Measurements from ENCODE around the gene TP73. TPM values are rescaled to one million over a fixed set of nuclear protein-coding genes. Genes with fewer than 3 reads are reported as not detected.

The TP73 gene
- total RNA-seq, 3 donors from 2014 or later (not counting 1 experiment from before 2014, with no cell fraction given) = 0.28 to 0.50 (median 0.39) TPM

GRCh38 chr1:3679098-3679555 is 26.8 kb downstream of the TP73 start:
- Histone ChIP-seq H3K27ac (ENCODE audit: low read length) (no peak overlapping the region), H3K4me3 (ENCODE audit: low read length) (no peak overlapping the region), H3K9me3 (ENCODE audit: control insufficient read depth, insufficient read depth, low read length) (no peaks in the 10 kb centered on the region), H3K36me3 (ENCODE audit: control insufficient read depth, insufficient read depth, low read length) (no peaks in the 10 kb centered on the region), H3K4me1 (ENCODE audit: control insufficient read depth, insufficient read depth, low read length) (peaks cover 30% of the 10 kb centered on the region), H3K27me3 (ENCODE audit: control insufficient read depth, insufficient read depth, low read length) (no peaks in the 10 kb centered on the region)
- H3K27me3 Mint-ChIP-seq (ENCODE audit: low read depth in 2 of 2) = peaks cover 0 to 11% of the 10 kb centered on the region in 2 donors
- H3K9me3 Mint-ChIP-seq = no peaks in the 10 kb centered on the region
- no peak overlapping the region for H3K4me3 Mint-ChIP-seq
- intact Hi-C loops (cut with micrococcal nuclease) = no loop called here
- WGBS (ENCODE audit: insufficient coverage) = 47% methylated on average over 17 of the region's 18 CpGs
- no peak overlapping the region for H3K27ac Mint-ChIP-seq
- ATAC-seq (no peak), DNase-seq (no peak)
- peaks cover 0 to 11% of the 10 kb centered on the region in 2 donors for H3K4me1 Mint-ChIP-seq
- no peaks in the 10 kb centered on the region for H3K36me3 Mint-ChIP-seq
- TF ChIP-seq, protein P1, sequence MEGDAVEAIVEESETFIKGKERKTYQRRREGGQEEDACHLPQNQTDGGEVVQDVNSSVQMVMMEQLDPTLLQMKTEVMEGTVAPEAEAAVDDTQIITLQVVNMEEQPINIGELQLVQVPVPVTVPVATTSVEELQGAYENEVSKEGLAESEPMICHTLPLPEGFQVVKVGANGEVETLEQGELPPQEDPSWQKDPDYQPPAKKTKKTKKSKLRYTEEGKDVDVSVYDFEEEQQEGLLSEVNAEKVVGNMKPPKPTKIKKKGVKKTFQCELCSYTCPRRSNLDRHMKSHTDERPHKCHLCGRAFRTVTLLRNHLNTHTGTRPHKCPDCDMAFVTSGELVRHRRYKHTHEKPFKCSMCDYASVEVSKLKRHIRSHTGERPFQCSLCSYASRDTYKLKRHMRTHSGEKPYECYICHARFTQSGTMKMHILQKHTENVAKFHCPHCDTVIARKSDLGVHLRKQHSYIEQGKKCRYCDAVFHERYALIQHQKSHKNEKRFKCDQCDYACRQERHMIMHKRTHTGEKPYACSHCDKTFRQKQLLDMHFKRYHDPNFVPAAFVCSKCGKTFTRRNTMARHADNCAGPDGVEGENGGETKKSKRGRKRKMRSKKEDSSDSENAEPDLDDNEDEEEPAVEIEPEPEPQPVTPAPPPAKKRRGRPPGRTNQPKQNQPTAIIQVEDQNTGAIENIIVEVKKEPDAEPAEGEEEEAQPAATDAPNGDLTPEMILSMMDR (IDR thresholded peaks at IDR 0.05) = no peak

- Histone ChIP-seq H3K4me1 (ENCODE audit: control insufficient read depth, insufficient read depth, low read length) (peaks cover 30% of the 10 kb centered on the region), H3K27me3 (ENCODE audit: control insufficient read depth, insufficient read depth, low read length) (no peaks in the 10 kb centered on the region), H3K36me3 (ENCODE audit: control insufficient read depth, insufficient read depth, low read length) (no peaks in the 10 kb centered on the region), H3K9me3 (ENCODE audit: control insufficient read depth, insufficient read depth, low read length) (no peaks in the 10 kb centered on the region), H3K4me3 (ENCODE audit: low read length) (no peak overlapping the region), H3K27ac (ENCODE audit: low read length) (no peak overlapping the region)
- TF ChIP-seq, protein P1 (IDR thresholded peaks at IDR 0.05) = no peak
- Mint-ChIP-seq H3K4me1 (peaks cover 0 to 11% of the 10 kb centered on the region in 2 donors), H3K36me3 (no peaks in the 10 kb centered on the region), H3K27me3 (ENCODE audit: low read depth in 2 of 2) (peaks cover 0 to 11% of the 10 kb centered on the region in 2 donors), H3K9me3 (no peaks in the 10 kb centered on the region), H3K4me3 (no peak overlapping the region), H3K27ac (no peak overlapping the region)
- ATAC-seq (no peak), DNase-seq (no peak)
- WGBS (ENCODE audit: insufficient coverage) = 90% methylated on average over 9 of the region's 9 CpGs
- intact Hi-C loops (cut with micrococcal nuclease) = no loop called here
Observed at GRCh38 chr1:3679799-3680453, 27.6 kb downstream of the TP73 start.

DNA sequence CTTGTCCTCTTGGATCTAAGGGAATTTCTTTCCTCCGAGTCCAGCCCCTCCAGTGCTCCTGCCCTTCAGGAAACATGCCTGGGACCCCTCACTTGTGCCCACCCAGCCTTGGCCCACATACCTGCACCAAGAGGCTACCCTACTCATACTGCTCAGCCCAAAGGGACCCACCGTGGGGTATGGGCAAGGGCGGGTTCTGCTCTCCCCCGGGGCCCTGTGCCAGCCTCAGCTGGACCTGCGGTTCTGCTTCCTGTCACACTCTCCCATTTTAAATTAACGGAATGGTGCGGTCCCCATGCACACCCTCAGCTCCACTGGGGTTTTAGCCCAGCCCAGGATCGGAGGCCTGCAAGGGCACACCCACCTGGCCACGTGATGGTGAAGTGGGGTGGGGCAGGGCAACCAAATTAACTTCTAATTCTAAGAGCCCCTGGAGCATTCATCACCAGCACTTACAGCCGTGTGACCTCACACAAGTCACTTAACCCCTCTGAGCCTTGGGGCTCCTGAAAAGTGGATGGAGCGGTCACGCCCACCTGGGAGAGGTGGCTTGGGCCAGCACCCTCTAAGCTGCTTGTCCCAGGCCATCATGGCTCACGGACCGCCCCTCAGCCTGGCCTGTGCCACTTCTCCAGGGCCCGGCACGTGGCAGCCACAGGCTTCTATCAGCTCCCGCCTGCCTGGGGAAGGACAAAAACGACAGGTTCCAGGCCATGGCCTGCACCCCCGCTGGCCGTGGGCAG is 28.3 kb downstream of the TP73 start:
- intact Hi-C loops (cut with micrococcal nuclease) = no loop called here
- Mint-ChIP-seq H3K36me3 (no peaks in the 10 kb centered on the region), H3K4me3 (no peak overlapping the region), H3K27me3 (ENCODE audit: low read depth in 2 of 2) (peaks cover 0 to 11% of the 10 kb centered on the region in 2 donors), H3K4me1 (peaks cover 0 to 11% of the 10 kb centered on the region in 2 donors), H3K9me3 (no peaks in the 10 kb centered on the region), H3K27ac (no peak overlapping the region)
- Histone ChIP-seq H3K9me3 (ENCODE audit: control insufficient read depth, insufficient read depth, low read length) (no peaks in the 10 kb centered on the region), H3K4me3 (ENCODE audit: low read length) (no peak overlapping the region), H3K36me3 (ENCODE audit: control insufficient read depth, insufficient read depth, low read length) (no peaks in the 10 kb centered on the region), H3K4me1 (ENCODE audit: control insufficient read depth, insufficient read depth, low read length) (peaks cover 30% of the 10 kb centered on the region), H3K27me3 (ENCODE audit: control insufficient read depth, insufficient read depth, low read length) (no peaks in the 10 kb centered on the region), H3K27ac (ENCODE audit: low read length) (no peak overlapping the region)
- whole genome bisulfite sequencing (ENCODE audit: insufficient coverage) = 84% methylated on average over 20 of the region's 20 CpGs
- TF ChIP-seq, protein P1 (IDR thresholded peaks at IDR 0.05) = no peak
- ATAC-seq (no peak), DNase-seq (no peak)

All from natural killer cell (primary cell).